Kidney epithelial cell (primary cell): Measurements from ENCODE around the gene VAC14. TPM values are rescaled to one million over a fixed set of nuclear protein-coding genes. Genes with fewer than 3 reads are reported as not detected.
"Not testable (repeated sequence)": the region's sequence is repeated elsewhere in the genome, so short reads cannot be mapped to it uniquely, and the experiment has no call there.

ENCODE experiments used
- DNase-seq: peaks from one replicate; pipeline ENCODE4 v3.0.0-alpha.2; 2010; ENCODE audit warnings: low read depth
- H3K27me3 ChIP-seq: 2 replicates; pipeline ENCODE4 v1.6.0; 2011; ENCODE audit warnings: low read length; ENCODE audit not compliant: control insufficient read depth, insufficient read depth
- H3K36me3 ChIP-seq: 2 replicates; pipeline ENCODE4 v1.5.1; 2011; ENCODE audit warnings: low read length; ENCODE audit not compliant: control insufficient read depth, insufficient read depth
- H3K4me3 ChIP-seq: 2 replicates; pipeline ENCODE4 v1.5.1; 2011; ENCODE audit warnings: low read depth, mild to moderate bottlenecking, control low read depth, low read length
- total RNA-seq: library from RNA; depleted of rRNA; stranded (reverse); fragments of >200 nt; gene quantifications from 2 replicates; pipeline ENCODE4 v1.2.3, GENCODE V29; 2015
- TF ChIP-seq, protein P1 (sequence below): IDR thresholded peaks from 2 replicates; pipeline ENCODE4 v1.5.1; 2011; ENCODE audit warnings: mild to moderate bottlenecking, moderate library complexity, low read length, control low read depth, inconsistent platforms; ENCODE audit not compliant: insufficient read depth, poor library complexity, severe bottlenecking

The VAC14 gene
- total RNA-seq, 1 donor from 2014 or later: 61.3 TPM

DNA sequence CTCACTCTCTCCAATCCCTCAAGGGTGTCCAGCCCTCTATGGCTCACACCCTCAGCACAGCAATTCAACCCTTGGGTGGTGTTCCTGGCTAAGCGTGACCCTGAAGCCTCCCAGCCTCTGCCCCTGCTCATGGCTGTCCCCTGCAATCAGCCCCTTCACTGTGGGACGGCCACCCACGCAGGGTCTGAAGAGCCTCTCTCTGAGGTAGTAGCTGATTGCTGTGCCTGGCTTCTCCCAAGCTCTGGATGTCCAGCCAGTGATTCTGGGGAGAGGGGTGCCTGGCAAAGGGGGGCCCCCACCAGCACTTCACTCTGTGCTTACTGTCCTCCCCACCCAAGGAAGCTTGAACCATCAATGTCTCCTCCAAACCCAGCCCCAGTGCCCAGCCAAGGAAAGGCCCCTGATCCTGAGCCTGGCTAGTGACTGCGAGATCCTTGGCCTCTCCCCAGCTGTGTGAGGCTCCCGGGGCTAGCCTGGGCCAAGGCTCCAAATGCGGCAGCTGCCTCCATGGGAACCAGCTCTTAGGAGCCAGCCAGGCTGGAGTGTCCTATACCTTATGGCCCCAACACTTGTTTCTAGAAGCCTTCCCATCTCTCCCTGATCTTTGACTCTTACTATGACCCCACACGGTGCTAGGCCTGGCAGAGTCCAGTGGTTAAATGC lies 125.0 kb downstream of the VAC14 start:
- H3K27me3 ChIP-seq: no peaks in the 10 kb centered on the region
- H3K36me3 ChIP-seq: peaks cover 4% of the 10 kb centered on the region
- TF ChIP-seq, protein P1, sequence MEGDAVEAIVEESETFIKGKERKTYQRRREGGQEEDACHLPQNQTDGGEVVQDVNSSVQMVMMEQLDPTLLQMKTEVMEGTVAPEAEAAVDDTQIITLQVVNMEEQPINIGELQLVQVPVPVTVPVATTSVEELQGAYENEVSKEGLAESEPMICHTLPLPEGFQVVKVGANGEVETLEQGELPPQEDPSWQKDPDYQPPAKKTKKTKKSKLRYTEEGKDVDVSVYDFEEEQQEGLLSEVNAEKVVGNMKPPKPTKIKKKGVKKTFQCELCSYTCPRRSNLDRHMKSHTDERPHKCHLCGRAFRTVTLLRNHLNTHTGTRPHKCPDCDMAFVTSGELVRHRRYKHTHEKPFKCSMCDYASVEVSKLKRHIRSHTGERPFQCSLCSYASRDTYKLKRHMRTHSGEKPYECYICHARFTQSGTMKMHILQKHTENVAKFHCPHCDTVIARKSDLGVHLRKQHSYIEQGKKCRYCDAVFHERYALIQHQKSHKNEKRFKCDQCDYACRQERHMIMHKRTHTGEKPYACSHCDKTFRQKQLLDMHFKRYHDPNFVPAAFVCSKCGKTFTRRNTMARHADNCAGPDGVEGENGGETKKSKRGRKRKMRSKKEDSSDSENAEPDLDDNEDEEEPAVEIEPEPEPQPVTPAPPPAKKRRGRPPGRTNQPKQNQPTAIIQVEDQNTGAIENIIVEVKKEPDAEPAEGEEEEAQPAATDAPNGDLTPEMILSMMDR: no peak
- no peak for DNase-seq
- no peak overlapping the region for H3K4me3 ChIP-seq

DNA sequence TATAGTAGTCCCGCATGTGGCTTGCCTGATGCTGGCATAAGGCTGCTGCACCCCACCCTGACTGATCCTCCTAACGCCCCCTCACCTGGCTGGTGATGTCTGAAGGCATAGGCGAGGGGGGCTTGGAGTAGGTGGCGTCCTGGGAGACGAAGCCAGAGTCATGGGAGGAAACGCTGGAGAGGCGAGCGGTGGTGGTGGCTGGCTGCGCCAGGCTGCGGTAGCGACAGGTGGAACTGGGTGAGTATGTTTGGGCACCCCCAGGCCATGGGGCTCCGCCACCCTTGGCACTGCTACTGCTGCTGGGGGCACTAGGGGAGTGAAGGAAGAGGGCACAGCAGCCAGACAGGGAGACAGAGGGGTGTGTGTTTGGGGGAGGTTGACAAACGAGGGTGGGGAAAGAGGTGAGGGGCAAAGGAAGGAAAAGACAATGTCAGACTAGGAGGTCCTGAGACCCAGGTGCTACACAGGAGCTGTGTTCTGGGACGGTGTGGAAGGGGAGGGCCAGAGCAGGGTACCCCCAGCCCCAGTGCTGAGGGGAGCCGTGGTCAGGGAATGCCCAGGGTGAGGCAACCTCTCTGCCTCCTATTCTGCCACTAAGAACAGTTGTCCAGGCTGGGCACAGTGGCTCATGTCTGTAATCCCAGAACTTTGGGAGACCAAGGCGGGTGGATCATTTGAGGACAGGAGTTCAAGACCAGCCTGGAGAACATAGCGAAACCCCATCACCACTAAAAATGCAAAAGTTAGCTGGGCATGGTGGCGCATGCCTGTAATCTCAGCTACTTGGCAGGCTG lies 126.5 kb downstream of the VAC14 start:
- H3K27me3 ChIP-seq: no peaks in the 10 kb centered on the region
- peaks cover 4% of the 10 kb centered on the region for H3K36me3 ChIP-seq
- DNase-seq: no peak

DNA sequence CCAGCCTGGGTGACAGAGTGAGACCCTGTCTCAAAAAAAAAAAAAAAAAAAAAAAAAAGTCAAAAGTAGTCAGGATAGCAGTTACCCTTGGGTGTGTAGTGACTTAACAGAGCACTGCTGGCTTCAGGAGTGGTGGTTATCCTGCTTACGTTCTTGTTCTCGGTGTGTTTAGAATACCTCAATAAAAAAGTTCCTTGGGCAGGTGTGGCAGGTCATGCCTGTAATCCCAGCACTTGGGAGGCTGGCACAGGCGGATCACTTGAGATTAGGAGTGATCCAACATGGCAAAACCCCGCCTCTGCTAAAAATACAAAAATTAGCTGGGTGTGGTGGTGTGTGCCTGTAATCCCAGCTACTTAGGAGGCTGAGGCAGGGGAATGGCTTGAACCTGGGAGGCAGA lies 130.0 kb downstream of the VAC14 start:
- DNase-seq, H3K27me3 ChIP-seq, H3K36me3 ChIP-seq, H3K4me3 ChIP-seq: not testable (repeated sequence)

More for the DNA sequence above, 126.5 kb downstream of the VAC14 start:
- no peak overlapping the region for H3K4me3 ChIP-seq
- TF ChIP-seq, protein P1: no peak

DNA sequence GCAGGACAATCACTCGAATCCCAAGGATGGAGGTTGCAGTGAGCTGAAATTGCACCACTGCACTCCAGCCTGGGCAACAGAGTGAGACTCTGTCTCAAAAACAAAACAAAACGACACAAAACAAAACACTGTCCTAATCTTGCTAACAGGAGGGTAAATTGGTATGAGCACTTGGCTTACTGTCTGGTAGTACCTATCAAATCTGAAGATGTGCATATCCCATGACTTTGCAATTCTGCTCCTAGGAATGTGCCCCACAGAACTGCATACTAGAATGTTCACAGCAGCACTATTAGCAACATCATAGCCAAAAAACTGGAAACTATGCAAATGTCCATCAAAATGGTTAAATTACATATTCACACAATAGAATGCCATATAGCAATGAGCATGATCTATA lies 130.8 kb downstream of the VAC14 start:
- TF ChIP-seq, protein P1: no peak
- no peak overlapping the region for H3K4me3 ChIP-seq
- no peak for DNase-seq
- H3K27me3 ChIP-seq: no peaks in the 10 kb centered on the region
- H3K36me3 ChIP-seq: peaks cover 4% of the 10 kb centered on the region

DNA sequence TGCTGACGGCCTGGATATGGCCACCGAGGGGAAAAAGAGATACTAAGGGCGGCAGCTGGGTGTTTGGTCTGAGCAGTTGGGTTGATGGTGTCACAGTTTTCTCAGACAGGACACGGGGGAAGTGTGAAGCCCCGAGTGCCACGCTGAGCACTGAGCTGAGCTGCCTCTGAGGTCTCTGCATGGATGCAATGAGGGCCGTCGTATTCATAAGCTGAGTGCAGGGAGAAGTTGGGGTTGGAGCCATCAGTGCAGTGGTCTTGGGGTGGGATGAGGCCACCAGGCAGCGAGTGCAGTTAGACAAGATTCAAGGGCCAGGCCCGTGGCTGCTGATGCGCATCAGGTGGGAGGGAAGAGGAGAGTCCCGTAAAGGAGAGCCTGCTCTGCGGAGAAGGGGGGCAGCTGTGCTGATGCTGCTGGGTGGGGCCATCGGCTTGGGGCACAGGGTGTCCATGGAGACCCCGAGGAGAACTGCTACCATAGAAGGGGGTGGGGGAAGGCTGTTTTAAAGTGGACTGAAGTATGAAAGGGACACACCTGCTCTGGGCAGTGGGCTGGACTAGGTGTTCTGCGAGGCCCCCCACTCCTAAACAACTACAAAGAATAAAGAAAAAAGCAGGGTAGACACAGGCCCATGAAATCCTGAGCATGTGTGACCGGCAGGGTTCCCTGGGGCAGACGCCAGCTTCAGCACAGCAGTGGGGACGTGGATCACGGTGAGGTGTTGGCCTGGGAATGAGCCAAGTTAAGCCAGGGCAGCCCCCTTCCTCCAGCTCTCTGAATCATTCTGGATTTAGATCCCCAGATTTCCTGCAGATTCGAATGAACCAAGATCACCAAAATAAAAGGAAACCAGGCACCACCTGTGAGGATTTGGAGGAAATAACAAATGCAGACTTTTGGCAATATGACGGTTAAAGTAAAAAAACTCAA lies 134.9 kb downstream of the VAC14 start:
- Histone ChIP-seq H3K27me3 (no peaks in the 10 kb centered on the region), H3K4me3 (no peak overlapping the region), H3K36me3 (peaks cover 6% of the 10 kb centered on the region)
- DNase-seq: no peak
- TF ChIP-seq, protein P1: no peak

DNA sequence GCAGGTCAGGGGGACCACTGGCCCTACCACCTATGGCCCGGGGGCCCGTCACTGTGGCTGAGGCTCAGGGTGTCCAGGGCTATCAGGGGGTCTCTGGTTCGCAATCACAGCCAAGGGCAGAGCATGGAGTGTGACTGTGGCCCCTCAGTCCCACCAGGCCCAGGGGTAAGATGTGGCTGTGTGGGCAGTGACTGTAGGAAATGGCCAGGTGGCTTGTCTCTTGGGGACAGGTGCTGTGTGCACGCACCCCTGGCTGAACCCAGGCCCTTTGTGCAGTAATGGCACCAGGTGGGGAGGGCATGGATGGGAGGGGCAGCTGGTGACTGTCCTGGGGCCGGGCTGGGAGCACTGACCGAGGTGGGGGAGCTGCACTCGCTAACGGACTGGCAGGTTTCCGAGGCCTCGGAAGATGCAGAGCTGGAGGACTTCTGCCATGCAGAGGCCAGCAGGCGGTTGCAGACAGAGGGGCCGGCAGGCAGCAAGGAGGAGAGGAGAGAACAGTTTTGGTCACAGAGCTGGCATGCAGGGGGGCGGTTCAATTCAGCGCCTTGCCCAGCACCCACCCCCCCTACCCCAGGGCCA lies 135.8 kb downstream of the VAC14 start:
- DNase-seq: no peak
- Histone ChIP-seq H3K27me3 (no peaks in the 10 kb centered on the region), H3K36me3 (peaks cover 6% of the 10 kb centered on the region), H3K4me3 (no peak overlapping the region)
- TF ChIP-seq, protein P1: no peak
